ENCODE results near the gene CDC5L.

DNA sequence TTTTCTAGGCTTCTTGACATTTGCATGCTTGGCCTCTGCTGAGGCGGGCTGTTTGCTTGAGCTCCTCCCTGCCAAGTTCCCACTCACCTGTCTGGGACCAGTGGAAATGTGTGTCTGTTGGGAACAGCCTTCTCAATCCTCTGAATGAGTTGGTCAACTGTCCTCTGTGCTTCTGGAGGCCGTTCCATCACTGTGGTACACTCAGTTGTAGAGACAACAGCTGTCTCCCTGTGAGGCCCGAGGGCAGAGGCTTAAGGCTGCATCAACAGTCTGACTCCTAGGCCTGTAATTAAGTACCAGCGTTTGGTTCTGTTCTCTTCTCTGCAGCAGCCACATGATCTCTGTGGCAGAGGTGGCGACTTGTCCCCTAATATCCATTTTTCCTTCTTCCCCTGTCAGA is 110.9 kb downstream of the CDC5L start:
- TF ChIP-seq, protein P1, sequence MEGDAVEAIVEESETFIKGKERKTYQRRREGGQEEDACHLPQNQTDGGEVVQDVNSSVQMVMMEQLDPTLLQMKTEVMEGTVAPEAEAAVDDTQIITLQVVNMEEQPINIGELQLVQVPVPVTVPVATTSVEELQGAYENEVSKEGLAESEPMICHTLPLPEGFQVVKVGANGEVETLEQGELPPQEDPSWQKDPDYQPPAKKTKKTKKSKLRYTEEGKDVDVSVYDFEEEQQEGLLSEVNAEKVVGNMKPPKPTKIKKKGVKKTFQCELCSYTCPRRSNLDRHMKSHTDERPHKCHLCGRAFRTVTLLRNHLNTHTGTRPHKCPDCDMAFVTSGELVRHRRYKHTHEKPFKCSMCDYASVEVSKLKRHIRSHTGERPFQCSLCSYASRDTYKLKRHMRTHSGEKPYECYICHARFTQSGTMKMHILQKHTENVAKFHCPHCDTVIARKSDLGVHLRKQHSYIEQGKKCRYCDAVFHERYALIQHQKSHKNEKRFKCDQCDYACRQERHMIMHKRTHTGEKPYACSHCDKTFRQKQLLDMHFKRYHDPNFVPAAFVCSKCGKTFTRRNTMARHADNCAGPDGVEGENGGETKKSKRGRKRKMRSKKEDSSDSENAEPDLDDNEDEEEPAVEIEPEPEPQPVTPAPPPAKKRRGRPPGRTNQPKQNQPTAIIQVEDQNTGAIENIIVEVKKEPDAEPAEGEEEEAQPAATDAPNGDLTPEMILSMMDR (IDR thresholded peaks at IDR 0.05): no peak
- TF ChIP-seq POLR2AphosphoS5 (IDR thresholded peaks at IDR 0.05; ENCODE audit: insufficient read depth in 1 of 2, low read depth in 1 of 2): no peak
- TF ChIP-seq POLR2A (IDR thresholded peaks at IDR 0.05): no peak
